Heart left ventricle (tissue), 13 donors: ENCODE results near the gene OSBPL9.

Source experiments
- CTCF ChIP-seq, 12 donors: fragments of 200-600 bp; sonication (generic) in 4 of 12; IDR thresholded peaks; one replicate each; pipeline versions ENCODE4 v1.5.0 to v1.8.0; 2018 to 2022; ENCODE audit warnings: antibody characterized with exemption in 12 of 12, mild to moderate bottlenecking in 5 of 12
- POLR2A ChIP-seq, 2 donors: fragments of 450-650 bp; IDR thresholded peaks; one replicate each; pipeline ENCODE4 v1.6.1; 2017; ENCODE audit warnings: antibody characterized with exemption in 2 of 2, mild to moderate bottlenecking in 2 of 2, moderate library complexity in 2 of 2
- donor health status: ischemic (EF 13 %, LVEDD 7.1; RV severe dilation, severe dysfunction).
- donor health status: DM: no; HTN: yes; CAD: no.
- donor health status: DM: no; HTN: no; CAD: no.
- donor health status: ischemic (EF 25% LVEDD 6.9; RV normal size, moderate dysfunction).
- donor health status: ischemic (EF 25% LVEDD 5.7; RV mildly dilated, moderate dysfunction).
- donor health status: ischemic (EF 35%, LVEDD 5.7; RV mildly dilated, moderate dysfunction).
- donor health status: nonischemic (EF 11% LVEDD 7.7; RV severe dilation, severe dysfunction).
- donor health status: DM: yes; HTN: yes; CAD: no.
- donor health status: PGD.
- donor health status: ischemic (EF 29% LVEDD 5.4; RV normal size, mild dysfunction).
- donor health status: nonischemic (EF 23%, LVEDD 6.1; RV moderate dilation, normal function).

DNA sequence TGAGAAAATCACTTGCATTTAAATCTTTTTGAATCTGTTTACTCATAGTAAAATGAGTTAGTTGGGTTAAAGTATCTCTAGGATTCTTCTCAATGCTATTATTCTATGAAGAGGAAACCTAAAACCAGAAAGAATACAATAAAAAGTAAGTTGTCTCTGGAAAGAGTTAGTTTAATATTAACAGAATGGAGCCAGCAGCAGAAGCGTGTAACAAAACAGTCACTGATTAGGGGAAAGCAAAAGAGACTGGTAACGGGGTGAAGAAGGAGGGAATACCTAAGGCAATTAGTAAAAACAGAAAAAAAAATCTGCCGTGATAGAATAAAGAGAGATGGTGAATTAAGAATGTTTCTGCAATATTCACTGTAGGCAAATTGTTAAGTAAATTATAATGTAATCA is 201.6 kb downstream of the OSBPL9 start:
- TF ChIP-seq CTCF (IDR thresholded peaks at IDR 0.05) (no peak), POLR2A (IDR thresholded peaks at IDR 0.05) (no peak)
